HG02610 (cell line): ENCODE results near the gene DLGAP1.

ENCODE experiments used
- ATAC-seq: cut with Tn5 transposase; IDR thresholded peaks from one replicate; pipeline ENCODE4 v1.9.1; 2021; ENCODE audit warnings: mild to moderate bottlenecking, moderate library complexity; ENCODE audit not compliant: unreplicated experiment

The DLGAP1 gene

GRCh38 chr18:3747176-3747973 is 707.7 kb downstream of the DLGAP1 start:
- no peak for ATAC-seq

- ATAC-seq, result no peak
These were observed 712.6 kb downstream of the DLGAP1 start for GRCh38 chr18:3742541-3742940.

- ATAC-seq, result no peak
These were observed 713.8 kb downstream of the DLGAP1 start for GRCh38 chr18:3741333-3741732.

DNA sequence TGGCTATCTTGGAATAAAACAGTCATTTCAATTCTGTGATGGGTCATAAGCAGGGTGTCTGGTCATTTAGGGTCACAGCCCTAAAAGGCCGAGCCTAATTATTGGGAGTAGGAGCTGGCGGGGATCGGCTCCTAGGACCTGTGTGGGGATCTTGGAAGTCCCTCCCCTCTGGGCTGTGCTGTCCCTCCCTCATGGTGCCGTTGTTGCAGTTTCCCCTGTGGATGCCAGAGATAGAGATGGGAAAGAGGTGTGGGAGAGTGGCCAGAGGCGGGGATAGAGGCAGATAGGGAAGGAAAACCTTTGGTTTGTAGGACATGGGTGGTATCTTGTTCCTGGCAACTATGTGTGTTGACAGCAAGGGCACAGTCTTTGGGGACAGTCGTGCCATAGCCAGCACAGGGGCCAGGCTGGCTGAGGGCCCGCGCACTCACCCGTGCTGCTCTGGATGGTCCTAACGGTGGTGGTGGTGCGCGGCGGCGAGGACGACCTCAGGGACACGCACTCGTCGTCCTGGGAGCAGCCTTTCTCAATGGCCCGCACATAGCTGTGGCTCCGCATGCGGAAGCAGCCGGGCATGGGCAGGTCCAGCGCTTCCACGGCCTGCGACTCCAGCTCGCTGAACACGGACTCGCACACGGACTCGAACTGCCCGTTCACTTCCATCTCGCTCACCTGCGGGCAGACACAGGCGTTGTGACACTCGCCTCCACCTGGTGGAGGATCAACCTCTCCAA is 726.2 kb downstream of the DLGAP1 start:
- ATAC-seq, result no peak

DNA sequence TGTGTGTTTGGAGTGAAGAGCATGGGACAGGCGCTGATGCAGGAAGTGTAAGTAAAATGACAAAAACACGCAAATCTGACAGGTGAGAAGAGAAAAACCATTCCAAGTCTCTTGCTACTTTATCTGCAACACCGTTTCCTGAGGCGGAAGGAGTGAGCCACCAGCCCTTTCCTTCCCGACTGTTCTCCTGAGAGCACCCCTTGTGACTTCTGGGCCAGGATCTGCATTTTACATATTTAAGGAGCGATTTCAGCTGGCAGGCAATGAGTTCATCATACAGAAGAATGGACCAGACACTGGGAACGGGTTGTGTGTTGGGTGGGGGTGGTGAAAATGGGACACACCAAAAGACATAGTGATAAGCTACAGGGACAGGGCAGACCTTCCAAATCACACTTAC is 727.8 kb downstream of the DLGAP1 start:
- no peak for ATAC-seq

- ATAC-seq, result no peak
These were observed 728.7 kb downstream of the DLGAP1 start for GRCh38 chr18:3726238-3726951.

GRCh38 chr18:3725115-3725514 is 730.0 kb downstream of the DLGAP1 start:
- no peak for ATAC-seq

DNA sequence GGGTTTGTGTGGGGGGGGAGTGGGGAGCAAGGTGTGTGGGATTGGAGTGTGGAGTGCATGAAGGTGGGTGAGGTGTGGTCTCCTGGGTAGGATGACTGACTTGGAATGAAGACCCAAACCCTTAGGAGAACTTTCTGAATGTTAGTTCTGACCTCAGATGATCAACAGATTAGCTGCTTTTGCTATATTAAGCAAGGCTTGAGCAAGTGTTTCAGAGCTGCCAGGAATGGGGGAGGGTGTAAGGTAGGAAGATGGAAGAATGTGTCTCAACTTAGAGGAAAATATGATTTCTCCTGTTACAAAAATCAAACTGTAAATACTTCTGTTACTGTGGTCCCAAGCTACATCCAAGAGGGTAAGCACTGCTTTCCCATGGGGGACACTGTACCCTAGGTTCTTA is 731.6 kb downstream of the DLGAP1 start:
- no peak for ATAC-seq

DNA sequence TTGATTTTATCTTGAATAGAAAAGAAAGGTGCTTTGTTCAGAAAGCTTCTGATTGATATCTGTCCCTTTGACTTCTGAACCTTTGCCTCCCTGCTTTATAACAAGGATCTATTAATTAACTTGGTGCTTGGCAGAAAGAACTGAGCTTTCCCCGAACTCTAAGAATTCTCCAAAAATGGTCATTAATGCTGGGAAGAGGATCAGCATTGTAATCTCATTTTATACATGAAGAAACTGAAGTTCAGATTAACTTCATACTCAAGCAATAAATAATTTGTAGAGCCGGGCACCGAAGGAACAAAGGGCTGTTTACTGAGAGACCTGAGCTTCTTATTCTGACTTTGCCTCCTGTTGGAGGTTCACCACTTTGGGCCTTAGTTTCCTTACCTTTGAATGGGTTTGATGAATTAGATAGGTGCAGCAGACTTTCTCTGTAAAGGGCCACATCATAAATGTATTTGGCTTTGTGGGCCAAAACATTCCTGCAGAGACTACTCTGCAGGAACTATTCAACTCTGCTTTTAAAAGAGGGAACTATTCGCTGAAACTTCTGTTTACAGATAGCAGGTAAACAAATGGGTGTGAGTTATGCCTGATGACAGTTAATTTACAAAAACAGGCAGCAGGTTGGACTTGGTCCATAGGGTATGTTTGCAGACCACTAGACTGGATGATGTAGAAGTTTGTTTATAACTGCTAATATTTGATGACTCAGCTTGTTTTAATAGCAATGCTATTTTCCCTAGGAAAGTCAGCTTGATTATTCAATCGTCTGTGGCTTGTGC is 732.3 kb downstream of the DLGAP1 start:
- no peak for ATAC-seq

DNA sequence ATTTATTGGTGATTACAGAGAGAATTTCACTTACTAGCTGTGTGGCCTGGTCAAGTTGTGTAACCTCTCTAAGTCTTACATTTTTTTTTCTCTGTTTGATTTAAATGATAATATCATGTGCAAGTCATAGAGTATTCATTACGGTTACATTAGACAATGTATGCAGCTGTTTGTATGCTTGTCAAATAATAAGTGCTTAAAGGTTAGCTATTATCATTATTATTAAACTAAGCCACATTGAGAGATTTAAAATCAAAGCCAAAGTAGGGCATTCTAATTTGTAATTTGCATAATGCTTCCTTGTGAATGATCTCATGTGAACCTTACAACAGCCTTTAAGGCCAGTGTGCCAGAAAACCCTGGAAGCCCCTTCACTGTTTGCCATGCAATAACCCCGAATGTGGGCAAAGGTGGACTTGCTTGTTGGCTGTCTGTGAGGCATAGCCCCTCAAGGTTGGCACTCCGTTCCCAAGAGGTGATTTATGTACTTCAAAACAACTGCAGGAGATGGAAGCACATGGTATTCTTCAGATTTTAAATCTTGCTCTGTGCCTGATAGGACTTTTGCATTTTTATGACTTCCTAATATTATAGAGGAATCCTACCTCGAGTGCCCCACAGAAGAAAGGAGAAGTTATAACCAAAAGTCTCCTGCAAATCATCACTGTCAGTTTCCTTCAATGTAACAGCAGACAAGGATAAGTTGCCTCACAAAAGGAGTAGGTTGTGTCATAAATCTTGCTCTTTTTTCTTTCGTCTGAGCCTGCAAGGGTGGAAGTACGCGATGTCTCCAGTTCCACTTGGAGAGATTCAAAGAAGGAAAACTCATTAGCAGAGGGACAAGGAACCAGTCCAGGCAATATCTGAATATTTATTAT is 733.1 kb downstream of the DLGAP1 start:
- no peak for ATAC-seq

DNA sequence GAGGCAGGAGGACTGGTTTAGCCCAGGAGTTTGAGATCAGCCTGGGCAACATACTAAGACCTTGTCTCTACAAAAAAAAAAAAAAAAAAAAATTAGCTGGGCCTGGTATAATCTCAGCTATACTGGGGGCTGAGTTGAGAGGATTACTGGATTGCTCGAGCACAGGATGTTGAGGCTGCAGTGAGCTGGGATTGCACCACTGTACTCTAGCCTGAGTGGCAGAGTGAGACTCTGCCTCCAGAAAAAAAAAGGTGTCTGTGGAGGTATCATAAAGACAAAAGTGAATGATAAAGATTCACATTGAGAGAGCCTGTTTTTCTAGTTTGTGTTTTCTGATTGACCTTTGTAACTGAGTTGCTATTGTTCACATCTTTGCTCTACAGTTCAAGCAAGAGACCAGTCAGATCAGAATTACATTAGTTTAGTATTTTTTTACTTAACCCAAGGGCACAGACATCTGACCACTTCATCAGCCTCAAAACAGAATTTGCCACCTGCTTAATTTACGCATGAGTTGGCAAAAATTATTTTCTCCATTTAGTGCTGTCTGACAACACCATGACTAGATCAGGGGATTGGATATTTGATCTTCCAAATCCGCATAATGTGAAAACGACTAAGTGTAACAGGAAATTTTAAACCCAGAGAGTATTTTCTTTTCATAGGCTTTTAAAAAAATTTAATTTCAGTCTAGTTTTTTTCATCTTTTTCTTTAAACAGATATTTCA is 734.1 kb downstream of the DLGAP1 start:
- ATAC-seq, result no peak

DNA sequence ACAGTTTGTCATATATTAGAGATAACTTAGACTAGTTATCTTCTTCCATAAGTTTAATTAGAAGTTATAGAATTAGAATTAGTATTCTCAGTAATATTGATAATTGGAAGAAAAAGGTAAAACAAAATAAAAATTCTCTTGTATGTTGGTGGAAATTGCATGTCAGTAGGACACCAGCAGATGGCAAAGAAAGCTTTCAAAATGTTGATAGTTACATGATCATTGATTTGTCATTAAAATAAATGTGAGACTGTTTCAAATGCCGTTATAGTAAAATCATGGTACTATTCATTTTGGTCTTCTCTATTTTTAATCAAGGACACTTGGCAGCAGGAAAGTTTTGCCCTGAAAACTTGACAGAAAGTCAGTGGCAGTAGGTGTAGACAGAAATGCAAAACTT is 734.9 kb downstream of the DLGAP1 start:
- ATAC-seq, result no peak

GRCh38 chr18:3717376-3718025 is 737.6 kb downstream of the DLGAP1 start:
- no peak for ATAC-seq

DNA sequence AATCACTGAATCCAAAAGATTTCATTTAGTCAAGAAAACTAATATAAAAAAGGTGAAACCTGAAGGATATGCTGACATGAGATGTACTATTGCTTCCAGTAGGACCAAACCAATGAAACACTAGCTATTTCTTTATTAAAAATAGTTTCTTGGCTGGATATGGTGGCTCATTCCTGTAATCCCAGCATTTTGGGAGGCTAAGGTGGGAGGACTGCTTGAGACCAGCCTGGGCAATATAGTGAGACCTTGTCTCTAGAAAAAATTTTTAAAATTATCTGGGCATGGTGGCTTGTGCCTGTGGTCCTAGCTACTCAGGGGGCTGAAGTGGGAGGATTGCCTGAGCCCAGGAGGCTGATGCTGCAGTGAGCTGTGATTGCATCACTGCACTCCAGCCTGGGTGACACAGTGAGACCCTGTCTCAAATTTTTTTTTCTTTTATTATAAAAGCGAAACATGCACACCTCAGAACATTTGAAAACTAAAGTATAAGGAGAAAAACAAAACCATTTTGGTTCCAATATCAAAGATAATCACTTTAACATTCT is 738.9 kb downstream of the DLGAP1 start:
- no peak for ATAC-seq

DNA sequence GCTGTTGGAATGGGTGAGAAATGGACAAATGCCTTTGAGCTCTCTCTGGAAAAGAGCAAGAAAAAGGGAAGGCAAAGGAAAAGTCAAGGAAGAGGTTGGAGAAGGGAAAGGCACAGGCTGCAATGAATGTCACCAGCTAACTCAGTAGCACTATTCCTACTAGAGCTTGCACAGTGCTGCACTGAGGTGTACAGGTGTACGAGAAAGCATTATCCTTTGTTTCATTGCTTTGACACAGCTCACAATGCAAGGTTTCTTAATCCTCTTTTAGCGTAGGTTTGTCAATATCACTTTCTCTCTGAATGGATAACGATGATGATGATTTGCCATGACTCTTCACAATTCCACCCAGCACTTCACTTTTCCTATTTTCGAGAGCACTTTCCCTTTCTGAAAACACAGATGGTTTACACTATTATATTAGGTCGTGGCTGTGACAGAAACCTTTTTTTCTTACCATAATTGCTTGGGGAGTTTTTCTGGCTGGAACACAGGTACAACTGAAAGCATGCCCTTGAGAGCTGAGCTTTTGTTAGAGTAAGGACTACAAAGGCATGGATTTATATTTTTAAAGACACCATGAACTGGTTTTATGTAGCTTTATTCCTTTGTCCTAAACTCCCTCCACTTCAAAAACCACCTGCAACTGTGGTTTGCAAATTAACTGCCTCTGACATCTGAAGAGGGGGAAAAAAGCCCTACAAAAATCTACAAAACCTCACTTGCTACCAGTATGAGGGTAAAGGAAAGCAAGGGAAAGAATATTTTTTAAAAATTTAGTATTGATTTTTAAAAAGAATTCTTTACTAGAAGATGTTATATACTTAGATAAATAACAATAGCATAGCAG is 739.7 kb downstream of the DLGAP1 start:
- no peak for ATAC-seq

- no peak for ATAC-seq
These were observed 741.4 kb downstream of the DLGAP1 start for GRCh38 chr18:3713708-3714107.

GRCh38 chr18:3713166-3713565 is 741.9 kb downstream of the DLGAP1 start:
- no peak for ATAC-seq

- no peak for ATAC-seq
These were observed 742.6 kb downstream of the DLGAP1 start for GRCh38 chr18:3712491-3712890.
